ENCODE measurements around the gene SMC1A.

- TF ChIP-seq CTCF (IDR thresholded peaks at IDR 0.05; ENCODE audit: low read length), result no peak
- TF ChIP-seq EZH2 (optimal IDR thresholded peaks at IDR 0.05; ENCODE audit: low read depth, low read length), result no peak
- no peak for TF ChIP-seq EZH2phosphoT487 (IDR thresholded peaks at IDR 0.05; ENCODE audit: low read length)
Measured at GRCh38 chrX:53357799-53358530, 64.5 kb downstream of the SMC1A start.

Measured in MM.1S (cell line).